GM12878 (cell line): ENCODE results near the gene RETREG1. TPM values are rescaled to one million over a fixed set of nuclear protein-coding genes. Genes with fewer than 3 reads are reported as not detected.

Experiments
- ATAC-seq: fragments of 200-7000 bp; cut with Tn5 transposase; 3 replicates; pipeline ENCODE4 v1.9.1; 2020; ENCODE audit warnings: mild to moderate bottlenecking, moderate library complexity
- BruUV-seq: library from RNA; stranded (reverse); fragments of 400-500 nt; replicated peaks from 2 replicates; lab custom pipeline; 2021; lab: Mats Ljungman, UMichigan
- CTCF ChIA-PET: fragments of 300-600 bp; sonication (Branson Sonifier 250); formaldehyde crosslinking; extraction: SDS; loops from one replicate; lab custom pipeline; 2021; ENCODE audit warnings: inconsistent platforms; lab: Yijun Ruan, JAX
- POLR2A ChIA-PET: fragments of 350-600 bp; formaldehyde crosslinking; extraction: SDS; loops from one replicate; lab custom pipeline; 2021; ENCODE audit warnings: inconsistent platforms; lab: Charles Lee
- RAD21 ChIA-PET: fragments of 300-600 bp; sonication (Branson Sonifier 250); formaldehyde crosslinking; loops from one replicate; lab custom pipeline; 2023; ENCODE audit warnings: antibody characterized with exemption; ENCODE audit not compliant: unreplicated experiment; lab: Charles Lee
- SMC1A ChIA-PET: fragments of 300-600 bp; sonication (Branson Sonifier 250); formaldehyde crosslinking; loops from one replicate; lab custom pipeline; 2023; ENCODE audit not compliant: unreplicated experiment, uncharacterized antibody; lab: Charles Lee
- DNase-seq: peaks from one replicate; pipeline ENCODE4 v3.0.0-alpha.2; 2011; ENCODE audit warnings: low read depth, low spot score
- FAIRE-seq: peaks from 3 replicates; lab custom pipeline; 2011; peaks lifted over from hg19 to GRCh38; lab: Jason Lieb, UNC
- H2AFZ ChIP-seq: 2 replicates; pipeline ENCODE4 v1.6.0; 2011; ENCODE audit warnings: low read depth, low read length, control low read depth; ENCODE audit not compliant: control insufficient read depth
- H3K27ac ChIP-seq: 2 replicates; pipeline ENCODE4 v1.5.1; 2011; ENCODE audit warnings: control low read depth; ENCODE audit not compliant: control insufficient read depth, insufficient read depth
- H3K27me3 ChIP-seq, 2 experiments: replicated peaks in 1 of 2; 2 replicates each; pipeline versions ENCODE4 v1.6.0 to v1.6.1; 2011; ENCODE audit warnings: low read length in 1 of 2; ENCODE audit not compliant: control insufficient read depth in 2 of 2, insufficient read depth in 2 of 2
- H3K36me3 ChIP-seq, 2 experiments: 2 replicates each; pipeline ENCODE4 v1.5.1; 2011; ENCODE audit warnings: low read length in 1 of 2; ENCODE audit not compliant: control insufficient read depth in 2 of 2, insufficient read depth in 2 of 2
- H3K4me1 ChIP-seq: 2 replicates; pipeline ENCODE4 v1.6.1; 2011; ENCODE audit warnings: mild to moderate bottlenecking, low read length, moderate library complexity, mixed read lengths; ENCODE audit not compliant: control insufficient read depth, insufficient read depth
- H3K4me2 ChIP-seq: 2 replicates; pipeline ENCODE4 v1.6.0; 2011; ENCODE audit warnings: control low read depth; ENCODE audit not compliant: control insufficient read depth, insufficient read depth
- H3K4me3 ChIP-seq: fragments of 200-600 bp; sonication (generic); 2 replicates; pipeline ENCODE4 v1.5.1; 2016
- H3K79me2 ChIP-seq: 2 replicates; pipeline ENCODE4 v1.6.0; 2011; ENCODE audit warnings: low read length; ENCODE audit not compliant: control insufficient read depth, insufficient read depth
- H3K9ac ChIP-seq: 2 replicates; pipeline ENCODE4 v1.8.0; 2011; ENCODE audit warnings: low read length, control low read depth, mixed read lengths; ENCODE audit not compliant: control insufficient read depth, insufficient read depth
- H3K9me3 ChIP-seq: replicated peaks from 3 replicates; pipeline ENCODE4 v1.5.1; 2011; ENCODE audit warnings: mild to moderate bottlenecking, low read length; ENCODE audit not compliant: control insufficient read depth, insufficient read depth
- H4K20me1 ChIP-seq: 2 replicates; pipeline ENCODE4 v1.6.0; 2011; ENCODE audit not compliant: control insufficient read depth, insufficient read depth
- BCL11A ChIP-seq: IDR thresholded peaks from 2 replicates; pipeline ENCODE4 v1.6.1; 2011; ENCODE audit warnings: low read depth, low read length
- CBX5 ChIP-seq: sonication (generic); IDR thresholded peaks from 2 replicates; pipeline ENCODE4 v1.6.1; 2016; ENCODE audit warnings: low read depth, moderate library complexity, mild to moderate bottlenecking, inconsistent platforms
- FOXK2 ChIP-seq: fragments of 450-650 bp; IDR thresholded peaks from 2 replicates; pipeline ENCODE4 v1.6.1; 2017; ENCODE audit warnings: mild to moderate bottlenecking, moderate library complexity
- FOXM1 ChIP-seq: IDR thresholded peaks from 2 replicates; pipeline ENCODE4 v1.6.1; 2012; ENCODE audit warnings: low read depth, mild to moderate bottlenecking, inconsistent platforms, low read length, moderate library complexity
- JUND ChIP-seq: IDR thresholded peaks from 2 replicates; pipeline ENCODE4 v1.6.1; 2012; ENCODE audit warnings: low read depth, mild to moderate bottlenecking, low read length, improper control_type of control experiment, moderate library complexity
- MEF2A ChIP-seq: IDR thresholded peaks from 2 replicates; pipeline ENCODE4 v1.6.1; 2011; ENCODE audit warnings: low read depth, mild to moderate bottlenecking, low read length, moderate library complexity; ENCODE audit not compliant: insufficient read depth
- MTA3 ChIP-seq: IDR thresholded peaks from 2 replicates; pipeline ENCODE4 v1.6.1; 2012; ENCODE audit warnings: low read length, inconsistent platforms, borderline replicate concordance
- MYC ChIP-seq: IDR thresholded peaks from 2 replicates; pipeline ENCODE4 v1.6.1; 2011; ENCODE audit warnings: mild to moderate bottlenecking, low read length, moderate library complexity, inconsistent platforms; ENCODE audit not compliant: insufficient read depth, insufficient replicate concordance, insufficient read length, severe bottlenecking
- RAD21 ChIP-seq: IDR thresholded peaks from 2 replicates; pipeline ENCODE4 v1.6.1; 2011; ENCODE audit warnings: mild to moderate bottlenecking, low read depth, low read length, moderate library complexity; ENCODE audit not compliant: insufficient read depth
- RELA ChIP-seq: fragments of 450-650 bp; IDR thresholded peaks from 2 replicates; pipeline ENCODE4 v1.8.0; 2014; ENCODE audit warnings: borderline replicate concordance; ENCODE audit not compliant: partially characterized antibody
- SMAD5 ChIP-seq: IDR thresholded peaks from 2 replicates; pipeline ENCODE4 v1.6.1; 2016; ENCODE audit warnings: antibody characterized with exemption, low read depth
- ZNF384 ChIP-seq: IDR thresholded peaks from 2 replicates; pipeline ENCODE4 v1.6.1; 2012; ENCODE audit warnings: low read depth, mild to moderate bottlenecking, low read length, improper control_type of control experiment, borderline replicate concordance
- WGBS: methylation state at CpG from one replicate; pipeline ENCODE4 v1.1.6; 2016; ENCODE audit warnings: low lambda C conversion rate; ENCODE audit not compliant: insufficient replicate concordance, insufficient coverage; ENCODE audit errors: missing lambda C conversion rate; 5-methylcytosine and 5-hydroxymethylcytosine counted together
- in situ Hi-C: fragments of 300-500 bp; cut with MboI; formaldehyde crosslinking; loops from 9 replicates; pipeline ENCODE4 v1.14.3; 2018; ENCODE audit warnings: mixed read lengths
- intact Hi-C: fragments of 100-400 bp; cut with micrococcal nuclease; formaldehyde crosslinking; loops from one replicate; pipeline ENCODE4 v1.14.2; 2022; ENCODE audit not compliant: unreplicated experiment
- polyA plus RNA-seq, 11 experiments: library from polyadenylated mRNA; depleted of rRNA in 4 of 11; unstranded in 6 of 11; stranded (reverse) in 5 of 11; fragments of >200 nt; fragmentation: Nextera tagmentation in 4 of 11; fragmentation: Illumina TruSeq in 1 of 11; extraction: Ambion mirVana in 4 of 11; extraction: Trizol in 1 of 11; gene quantifications; 1 replicate in 1 of 11; 2 replicates in 10 of 11; pipeline versions ENCODE4 v1.2.1 to v1.2.3, GENCODE V29; 2011 to 2016; ENCODE audit warnings: inconsistent platforms in 2 of 11, missing spikeins in 2 of 11, low read depth in 1 of 11
- total RNA-seq, 4 experiments: library from RNA; depleted of rRNA in 3 of 4; stranded (reverse); fragments of >200 nt in 3 of 4; fragmentation: Illumina TruSeq in 1 of 4; extraction: Trizol in 1 of 4; gene quantifications; 2 replicates each; pipeline versions ENCODE4 v1.2.1 to v1.2.3, GENCODE V29; 2013 to 2021
- TF ChIP-seq, protein P1 (sequence below): IDR thresholded peaks from 2 replicates; pipeline ENCODE4 v1.6.1; 2011; ENCODE audit warnings: low read depth, mild to moderate bottlenecking, low read length, moderate library complexity, borderline replicate concordance; ENCODE audit errors: extremely low read depth
- TF ChIP-seq, protein P2 (sequence below): IDR thresholded peaks from 2 replicates; pipeline ENCODE4 v1.6.1; 2012; ENCODE audit warnings: mild to moderate bottlenecking, low read depth, low read length
- TF ChIP-seq, protein P3 (sequence below): fragments of 150-350 bp; IDR thresholded peaks from 2 replicates; pipeline ENCODE4 v1.6.1; 2016; ENCODE audit warnings: low read depth, low read length
- TF ChIP-seq, protein P4 (sequence below): IDR thresholded peaks from 2 replicates; pipeline ENCODE4 v1.6.1; 2011; ENCODE audit warnings: low read depth, low read length, improper control_type of control experiment, borderline replicate concordance

The RETREG1 gene
- total and polyA plus RNA-seq, 10 of the 15 experiments (the other 5 are each of a cell fraction or from before 2014, with no cell fraction given), result 3.9 to 8.9 (median 6.4) TPM

DNA sequence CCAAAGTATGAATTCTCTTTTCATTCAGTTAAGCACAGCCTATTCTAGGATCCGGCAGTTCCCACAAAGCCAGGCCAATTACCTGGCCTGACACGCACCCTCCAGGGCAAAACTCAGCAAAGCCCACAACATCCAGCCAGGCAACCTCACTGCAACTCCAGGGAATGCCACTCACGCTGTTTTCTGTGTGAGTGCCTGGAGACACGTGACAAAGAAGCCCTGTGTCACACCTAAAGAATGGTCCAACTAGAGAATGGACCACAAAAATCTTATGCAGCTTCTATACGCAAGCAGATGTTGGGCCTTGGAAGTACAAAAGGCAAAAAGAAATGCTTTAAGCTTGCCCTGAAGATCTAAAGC, 20.2 kb downstream of the RETREG1 start:
- no peaks in the 10 kb centered on the region for H4K20me1 ChIP-seq
- ATAC-seq, result no peak
- ChIA-PET POLR2A (no interaction called here), RAD21 (no interaction called here), CTCF (interaction anchor here (1.0 kb wide), 1 partner anchor 11 kb away, joined by 3 read pairs; no protein-coding TSS in a partner anchor), SMC1A (no interaction called here)
- WGBS, result 32% methylated on average over 5 of the region's 5 CpGs
- intact Hi-C loops (no loop called here), in situ Hi-C loops (no loop called here)
- H3K27me3 ChIP-seq, result no peaks in the 10 kb centered on the region
- no peak overlapping the region for H3K27ac ChIP-seq
- no peak for FAIRE-seq
- H3K4me3 ChIP-seq, result no peak overlapping the region
- DNase-seq, result no peak
- H3K4me1 ChIP-seq, result no peaks in the 10 kb centered on the region
- no peak for TF ChIP-seq FOXK2
- TF ChIP-seq, protein P1, sequence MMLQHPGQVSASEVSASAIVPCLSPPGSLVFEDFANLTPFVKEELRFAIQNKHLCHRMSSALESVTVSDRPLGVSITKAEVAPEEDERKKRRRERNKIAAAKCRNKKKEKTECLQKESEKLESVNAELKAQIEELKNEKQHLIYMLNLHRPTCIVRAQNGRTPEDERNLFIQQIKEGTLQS, result no peak
- TF ChIP-seq JUND, result no peak
- TF ChIP-seq MYC, result no peak
- no peak for TF ChIP-seq CBX5
- TF ChIP-seq RAD21, result no peak
- no peak for TF ChIP-seq SMAD5
- no peak for TF ChIP-seq MTA3
- TF ChIP-seq, protein P2, sequence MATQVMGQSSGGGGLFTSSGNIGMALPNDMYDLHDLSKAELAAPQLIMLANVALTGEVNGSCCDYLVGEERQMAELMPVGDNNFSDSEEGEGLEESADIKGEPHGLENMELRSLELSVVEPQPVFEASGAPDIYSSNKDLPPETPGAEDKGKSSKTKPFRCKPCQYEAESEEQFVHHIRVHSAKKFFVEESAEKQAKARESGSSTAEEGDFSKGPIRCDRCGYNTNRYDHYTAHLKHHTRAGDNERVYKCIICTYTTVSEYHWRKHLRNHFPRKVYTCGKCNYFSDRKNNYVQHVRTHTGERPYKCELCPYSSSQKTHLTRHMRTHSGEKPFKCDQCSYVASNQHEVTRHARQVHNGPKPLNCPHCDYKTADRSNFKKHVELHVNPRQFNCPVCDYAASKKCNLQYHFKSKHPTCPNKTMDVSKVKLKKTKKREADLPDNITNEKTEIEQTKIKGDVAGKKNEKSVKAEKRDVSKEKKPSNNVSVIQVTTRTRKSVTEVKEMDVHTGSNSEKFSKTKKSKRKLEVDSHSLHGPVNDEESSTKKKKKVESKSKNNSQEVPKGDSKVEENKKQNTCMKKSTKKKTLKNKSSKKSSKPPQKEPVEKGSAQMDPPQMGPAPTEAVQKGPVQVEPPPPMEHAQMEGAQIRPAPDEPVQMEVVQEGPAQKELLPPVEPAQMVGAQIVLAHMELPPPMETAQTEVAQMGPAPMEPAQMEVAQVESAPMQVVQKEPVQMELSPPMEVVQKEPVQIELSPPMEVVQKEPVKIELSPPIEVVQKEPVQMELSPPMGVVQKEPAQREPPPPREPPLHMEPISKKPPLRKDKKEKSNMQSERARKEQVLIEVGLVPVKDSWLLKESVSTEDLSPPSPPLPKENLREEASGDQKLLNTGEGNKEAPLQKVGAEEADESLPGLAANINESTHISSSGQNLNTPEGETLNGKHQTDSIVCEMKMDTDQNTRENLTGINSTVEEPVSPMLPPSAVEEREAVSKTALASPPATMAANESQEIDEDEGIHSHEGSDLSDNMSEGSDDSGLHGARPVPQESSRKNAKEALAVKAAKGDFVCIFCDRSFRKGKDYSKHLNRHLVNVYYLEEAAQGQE, result no peak
- TF ChIP-seq FOXM1, result no peak
- no peak for TF ChIP-seq BCL11A
- TF ChIP-seq RELA, result no peak
- TF ChIP-seq ZNF384, result no peak
- TF ChIP-seq, protein P3, sequence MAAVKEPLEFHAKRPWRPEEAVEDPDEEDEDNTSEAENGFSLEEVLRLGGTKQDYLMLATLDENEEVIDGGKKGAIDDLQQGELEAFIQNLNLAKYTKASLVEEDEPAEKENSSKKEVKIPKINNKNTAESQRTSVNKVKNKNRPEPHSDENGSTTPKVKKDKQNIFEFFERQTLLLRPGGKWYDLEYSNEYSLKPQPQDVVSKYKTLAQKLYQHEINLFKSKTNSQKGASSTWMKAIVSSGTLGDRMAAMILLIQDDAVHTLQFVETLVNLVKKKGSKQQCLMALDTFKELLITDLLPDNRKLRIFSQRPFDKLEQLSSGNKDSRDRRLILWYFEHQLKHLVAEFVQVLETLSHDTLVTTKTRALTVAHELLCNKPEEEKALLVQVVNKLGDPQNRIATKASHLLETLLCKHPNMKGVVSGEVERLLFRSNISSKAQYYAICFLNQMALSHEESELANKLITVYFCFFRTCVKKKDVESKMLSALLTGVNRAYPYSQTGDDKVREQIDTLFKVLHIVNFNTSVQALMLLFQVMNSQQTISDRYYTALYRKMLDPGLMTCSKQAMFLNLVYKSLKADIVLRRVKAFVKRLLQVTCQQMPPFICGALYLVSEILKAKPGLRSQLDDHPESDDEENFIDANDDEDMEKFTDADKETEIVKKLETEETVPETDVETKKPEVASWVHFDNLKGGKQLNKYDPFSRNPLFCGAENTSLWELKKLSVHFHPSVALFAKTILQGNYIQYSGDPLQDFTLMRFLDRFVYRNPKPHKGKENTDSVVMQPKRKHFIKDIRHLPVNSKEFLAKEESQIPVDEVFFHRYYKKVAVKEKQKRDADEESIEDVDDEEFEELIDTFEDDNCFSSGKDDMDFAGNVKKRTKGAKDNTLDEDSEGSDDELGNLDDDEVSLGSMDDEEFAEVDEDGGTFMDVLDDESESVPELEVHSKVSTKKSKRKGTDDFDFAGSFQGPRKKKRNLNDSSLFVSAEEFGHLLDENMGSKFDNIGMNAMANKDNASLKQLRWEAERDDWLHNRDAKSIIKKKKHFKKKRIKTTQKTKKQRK, result no peak
- TF ChIP-seq, protein P4, sequence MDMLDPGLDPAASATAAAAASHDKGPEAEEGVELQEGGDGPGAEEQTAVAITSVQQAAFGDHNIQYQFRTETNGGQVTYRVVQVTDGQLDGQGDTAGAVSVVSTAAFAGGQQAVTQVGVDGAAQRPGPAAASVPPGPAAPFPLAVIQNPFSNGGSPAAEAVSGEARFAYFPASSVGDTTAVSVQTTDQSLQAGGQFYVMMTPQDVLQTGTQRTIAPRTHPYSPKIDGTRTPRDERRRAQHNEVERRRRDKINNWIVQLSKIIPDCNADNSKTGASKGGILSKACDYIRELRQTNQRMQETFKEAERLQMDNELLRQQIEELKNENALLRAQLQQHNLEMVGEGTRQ, result no peak
- TF ChIP-seq MEF2A, result no peak
- H3K36me3 ChIP-seq, result no peaks in the 10 kb centered on the region
- no peaks in the 10 kb centered on the region for H3K79me2 ChIP-seq
- no peaks in the 10 kb centered on the region for H3K9me3 ChIP-seq
- no peak overlapping the region for H3K9ac ChIP-seq
- H2AFZ ChIP-seq, result no peak overlapping the region
- H3K4me2 ChIP-seq, result no peak overlapping the region
- no TSS peak for BruUV-seq
